Erythroblast (primary cell): Measurements from ENCODE around the gene ZNRF3.

Experiments used
- DNase-seq, 2 experiments: peaks; one replicate each; lab custom pipeline; 2025; lab: John Stamatoyannopoulos, UW
- GATA1 ChIP-seq: IDR thresholded peaks from 2 replicates; pipeline ENCODE4 v1.6.1; 2011; ENCODE audit warnings: low read depth, mild to moderate bottlenecking, control low read depth, low read length, moderate library complexity
- POLR2A ChIP-seq: IDR thresholded peaks from 2 replicates; pipeline ENCODE4 v1.6.1; 2011; ENCODE audit warnings: mild to moderate bottlenecking, low read length

Gene ZNRF3

GRCh38 chr22:29096736-29097669 lies 213.6 kb downstream of the ZNRF3 start:
- DNase-seq = peak; percentile 55 to 74
- TF ChIP-seq POLR2A (peak; percentile 80), GATA1 (no peak)

- TF ChIP-seq GATA1 = no peak
- no peak for TF ChIP-seq POLR2A
- no peak for DNase-seq
Measured at GRCh38 chr22:29098296-29098695, 214.9 kb downstream of the ZNRF3 start.

- no peak for TF ChIP-seq POLR2A
- TF ChIP-seq GATA1 = no peak
- no peak for DNase-seq
Measured at GRCh38 chr22:29102300-29102699, 218.9 kb downstream of the ZNRF3 start.

GRCh38 chr22:29103121-29103520 lies 219.7 kb downstream of the ZNRF3 start:
- DNase-seq = no peak
- TF ChIP-seq POLR2A = no peak
- TF ChIP-seq GATA1 = no peak

GRCh38 chr22:29105468-29105867 lies 222.1 kb downstream of the ZNRF3 start:
- peak in 1 of 2 experiments; percentile 16 for DNase-seq
- TF ChIP-seq POLR2A (no peak), GATA1 (no peak)

- TF ChIP-seq GATA1 = no peak
- no peak for TF ChIP-seq POLR2A
Measured at GRCh38 chr22:29106839-29107238, 223.5 kb downstream of the ZNRF3 start.

More at GRCh38 chr22:29106839-29107238, 223.5 kb downstream of the ZNRF3 start:
- no peak for DNase-seq
